K562 (cell line): ENCODE measurements around the gene KCNA2. TPM values are rescaled to one million over a fixed set of nuclear protein-coding genes. Genes with fewer than 3 reads are reported as not detected.

Experiments
- ATF3 ChIP-seq, 2 experiments: fragments of 450-650 bp in 1 of 2; sonication (generic) in 1 of 2; formaldehyde crosslinking in 1 of 2; IDR thresholded peaks in 1 of 2; conservative IDR thresholded peaks in 1 of 2; 2 replicates each; pipeline versions ENCODE4 v1.6.1 to v1.8.1; 2016 to 2023; ENCODE audit warnings: mild to moderate bottlenecking in 2 of 2, moderate library complexity in 2 of 2, inconsistent platforms in 1 of 2, missing genetic modification reagents in 1 of 2
- BRF1 ChIP-seq: IDR thresholded peaks from 3 replicates; pipeline ENCODE4 v1.6.1; 2011; ENCODE audit warnings: borderline replicate concordance, mild to moderate bottlenecking; ENCODE audit not compliant: insufficient read length; ENCODE audit errors: extremely low read depth
- CCNT2 ChIP-seq: IDR thresholded peaks from 2 replicates; pipeline ENCODE4 v1.6.1; 2011; ENCODE audit warnings: borderline replicate concordance, low read depth, mild to moderate bottlenecking, moderate library complexity, mixed read lengths, low read length; ENCODE audit not compliant: insufficient read length; ENCODE audit errors: extremely low read depth
- FOXP1 ChIP-seq: sonication (generic); formaldehyde crosslinking; IDR thresholded peaks from 2 replicates; pipeline ENCODE4 v1.8.0; 2022; ENCODE audit warnings: mild to moderate bottlenecking, missing genetic modification reagents
- HINFP ChIP-seq: fragments of 450-650 bp; conservative IDR thresholded peaks from 2 replicates; pipeline ENCODE4 v1.6.1; 2016; ENCODE audit warnings: missing genetic modification characterization, low read depth, mild to moderate bottlenecking, control low read depth, missing compliant biosample characterization
- HLTF ChIP-seq: fragments of 450-650 bp; IDR thresholded peaks from 2 replicates; pipeline ENCODE4 v1.6.1; 2016
- JUND ChIP-seq, 2 experiments: IDR thresholded peaks; 2 replicates in 1 of 2; 3 replicates in 1 of 2; pipeline ENCODE4 v1.6.1; 2011; ENCODE audit warnings: borderline replicate concordance in 2 of 2, low read depth in 2 of 2, low read length in 2 of 2, improper control_type of control experiment in 1 of 2, missing biosample characterization in 1 of 2, missing genetic modification characterization in 1 of 2, missing genetic modification reagents in 1 of 2
- NFRKB ChIP-seq: fragments of 450-650 bp; IDR thresholded peaks from 2 replicates; pipeline ENCODE4 v1.6.1; 2016; ENCODE audit warnings: low read depth
- OTX1 ChIP-seq: fragments of 450-650 bp; formaldehyde crosslinking; IDR thresholded peaks from 2 replicates; pipeline ENCODE4 v1.4.0; 2022; ENCODE audit warnings: mild to moderate bottlenecking
- RBFOX2 ChIP-seq: fragments of 200-400 bp; formaldehyde crosslinking; IDR thresholded peaks from 2 replicates; pipeline ENCODE4 v1.6.1; 2017; ENCODE audit warnings: low read depth, mild to moderate bottlenecking, low read length, moderate library complexity
- SLC30A9 ChIP-seq: fragments of 250-450 bp; sonication (Bioruptor Pico); IDR thresholded peaks from 2 replicates; pipeline ENCODE4 v1.8.0; 2022; ENCODE audit warnings: mild to moderate bottlenecking, moderate library complexity
- SP1 ChIP-seq: sonication (generic); formaldehyde crosslinking; IDR thresholded peaks from 2 replicates; pipeline ENCODE4 v1.8.1; 2022; ENCODE audit warnings: mild to moderate bottlenecking, missing genetic modification reagents
- SRSF7 ChIP-seq: fragments of 200-400 bp; formaldehyde crosslinking; optimal IDR thresholded peaks from 2 replicates; pipeline ENCODE3; 2017; ENCODE audit warnings: mild to moderate bottlenecking, low read depth, low read length
- ZKSCAN1 ChIP-seq: fragments of 150-350 bp; IDR thresholded peaks from 2 replicates; pipeline ENCODE4 v1.6.1; 2016; ENCODE audit warnings: low read depth, low read length
- ZNF197 ChIP-seq: fragments of 200-800 bp; sonication (Bioruptor generic); IDR thresholded peaks from 2 replicates; pipeline ENCODE4 v1.6.1; 2016; ENCODE audit warnings: low read depth, missing genetic modification characterization, missing compliant biosample characterization
- ZNF217 ChIP-seq: sonication (generic); formaldehyde crosslinking; IDR thresholded peaks from 2 replicates; pipeline ENCODE4 v1.8.0; 2022; ENCODE audit warnings: mild to moderate bottlenecking, missing genetic modification reagents
- ZNF263 ChIP-seq: sonication (generic); formaldehyde crosslinking; IDR thresholded peaks from 2 replicates; pipeline ENCODE4 v1.8.0; 2022; ENCODE audit warnings: mild to moderate bottlenecking, missing genetic modification reagents, borderline replicate concordance
- ZNF274 ChIP-seq: IDR thresholded peaks from 2 replicates; pipeline ENCODE4 v1.6.1; 2011; ENCODE audit warnings: low read depth, mild to moderate bottlenecking, low read length, moderate library complexity, borderline replicate concordance
- ZNF280A ChIP-seq: fragments of 450-650 bp; IDR thresholded peaks from 2 replicates; pipeline ENCODE4 v1.6.1; 2018; ENCODE audit warnings: mild to moderate bottlenecking, low read depth; ENCODE audit not compliant: partially characterized antibody
- ZNF311 ChIP-seq: fragments of 250-450 bp; sonication (Bioruptor Pico); IDR thresholded peaks from 2 replicates; pipeline ENCODE4 v1.4.0; 2020; ENCODE audit warnings: mild to moderate bottlenecking, moderate library complexity
- ZNF436 ChIP-seq: fragments of 250-450, 450-650 bp; sonication (Bioruptor Pico); formaldehyde crosslinking; IDR thresholded peaks from 2 replicates; pipeline ENCODE4 v1.7.0; 2020; ENCODE audit warnings: mild to moderate bottlenecking
- ZNF57 ChIP-seq: fragments of 450-650 bp; formaldehyde crosslinking; IDR thresholded peaks from 2 replicates; pipeline ENCODE4 v1.4.0; 2020; ENCODE audit warnings: mild to moderate bottlenecking, moderate library complexity
- ZNF707 ChIP-seq: fragments of 250-450 bp; sonication (Bioruptor Pico); conservative IDR thresholded peaks from 2 replicates; pipeline ENCODE4 v1.8.0; 2022; ENCODE audit warnings: inconsistent platforms, mild to moderate bottlenecking, moderate library complexity
- ZNF764 ChIP-seq: fragments of 250-450 bp; sonication (Bioruptor Pico); IDR thresholded peaks from 2 replicates; pipeline ENCODE4 v1.4.0; 2020; ENCODE audit warnings: low read depth, mild to moderate bottlenecking, moderate library complexity
- polyA plus RNA-seq, 8 experiments: library from polyadenylated mRNA; depleted of rRNA in 4 of 8; stranded (reverse) in 5 of 8; unstranded in 3 of 8; fragments of >200 nt; fragmentation: Nextera tagmentation in 2 of 8; fragmentation: Illumina TruSeq in 1 of 8; extraction: Ambion mirVana in 2 of 8; extraction: Trizol in 1 of 8; gene quantifications; 2 replicates each; pipeline versions ENCODE4 v1.2.1 to v1.2.3, GENCODE V29; 2011 to 2014; ENCODE audit warnings: inconsistent platforms in 1 of 8, missing spikeins in 1 of 8
- total RNA-seq, 7 experiments: library from RNA; depleted of rRNA in 6 of 7; stranded (reverse); fragments of >200 nt in 6 of 7; fragmentation: Illumina TruSeq in 2 of 7; extraction: Trizol in 2 of 7; gene quantifications; 2 replicates each; pipeline versions ENCODE4 v1.2.1 to v1.2.3, GENCODE V29; 2011 to 2021; ENCODE audit warnings: low replicate concordance in 1 of 7

The KCNA2 gene
- total and polyA plus RNA-seq, 9 of the 15 experiments (the other 6 are each of a cell fraction or from before 2014, with no cell fraction given) = not detected

- TF ChIP-seq FOXP1 (CRISPR knock-in tag) (no peak), ZNF57 (CRISPR knock-in tag) (no peak), ZNF263 (CRISPR knock-in tag) (no peak), ATF3 (IDR thresholded peaks at IDR 0.05) (0 out of 2 replicates have a peak, but pooled peaks have one; percentile 20), ATF3 (CRISPR knock-in tag; conservative IDR thresholded peaks at IDR 0.05) (0 out of 2 replicates have a peak, but pooled peaks have one; percentile 51), ZNF311 (CRISPR knock-in tag) (no peak), BRF1 (no peak), SRSF7 (no peak), JUND (IDR thresholded peaks at IDR 0.05; ENCODE audit: borderline replicate concordance, low read depth, low read length) (peak; percentile 72), JUND (tag; IDR thresholded peaks at IDR 0.05; ENCODE audit: borderline replicate concordance, low read depth, low read length) (peak; percentile 12; the same call in 1 of the 3 replicates), NFRKB (no peak), ZNF436 (CRISPR knock-in tag) (no peak), ZNF197 (CRISPR knock-in tag) (no peak), CCNT2 (peak; percentile 54), SLC30A9 (CRISPR knock-in tag) (no peak), SP1 (CRISPR knock-in tag) (no peak), ZKSCAN1 (no peak), ZNF274 (no peak), RBFOX2 (no peak), HINFP (no peak), ZNF707 (CRISPR knock-in tag) (no peak), HLTF (no peak), ZNF280A (no peak), OTX1 (no peak), ZNF764 (no peak), ZNF217 (CRISPR knock-in tag) (no peak)
Measured at GRCh38 chr1:110619412-110620249, 13.5 kb upstream of the KCNA2 start (continued).
